ENCODE data around the gene FBRS. TPM values are rescaled to one million over a fixed set of nuclear protein-coding genes. Genes with fewer than 3 reads are reported as not detected.
A peak's percentile ranks its signal among the peaks of the same experiment; 100 is the strongest.

FBRS gene
- total and polyA plus RNA-seq, 2 of the 13 experiments (the other 11 are each of a cell fraction or from before 2014, with no cell fraction given) = 13.7 to 16.2 TPM

DNA sequence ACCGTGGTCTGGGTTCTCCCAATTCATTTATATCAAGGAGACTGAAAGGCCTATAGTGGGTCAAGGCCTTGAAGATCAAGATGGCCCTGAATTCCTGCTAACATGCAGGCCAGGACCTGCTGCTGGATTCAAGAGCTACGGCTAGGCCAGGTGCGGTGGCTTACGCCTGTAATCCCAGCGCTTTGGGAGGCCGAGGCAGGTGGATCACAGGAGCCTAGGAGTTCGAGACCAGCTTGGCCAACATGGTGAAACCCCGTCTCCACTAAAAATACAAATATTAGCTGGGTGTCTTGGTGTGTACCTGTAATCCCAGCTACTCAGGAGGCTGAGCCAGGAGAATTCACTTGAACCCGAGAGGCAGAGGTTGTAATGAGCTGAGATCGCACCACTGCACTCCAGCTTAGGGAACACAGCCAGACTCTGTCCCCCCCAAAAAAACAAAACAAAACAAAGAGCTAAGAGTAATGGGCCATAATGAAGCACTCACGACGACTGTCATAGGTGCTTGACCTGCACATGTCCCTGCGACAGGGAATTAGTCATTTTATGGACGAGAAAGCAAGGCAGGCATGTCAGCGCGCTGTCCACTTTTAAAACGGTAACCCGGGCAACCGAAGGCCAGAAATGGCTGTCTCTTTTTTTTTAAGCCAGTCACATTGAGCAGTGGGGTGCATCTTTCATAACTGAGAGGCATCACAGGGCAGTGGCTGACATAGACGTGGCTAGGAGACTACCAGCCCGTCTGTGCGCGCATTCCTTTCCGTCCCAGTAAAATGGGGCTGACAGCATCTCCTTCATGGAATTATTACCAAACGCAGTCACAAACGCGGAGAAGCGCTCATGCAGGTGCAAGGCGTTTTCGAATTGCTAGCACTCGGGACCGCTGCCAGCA is 1.0 kb upstream of the FBRS start (continued):
- TF ChIP-seq, protein P1, sequence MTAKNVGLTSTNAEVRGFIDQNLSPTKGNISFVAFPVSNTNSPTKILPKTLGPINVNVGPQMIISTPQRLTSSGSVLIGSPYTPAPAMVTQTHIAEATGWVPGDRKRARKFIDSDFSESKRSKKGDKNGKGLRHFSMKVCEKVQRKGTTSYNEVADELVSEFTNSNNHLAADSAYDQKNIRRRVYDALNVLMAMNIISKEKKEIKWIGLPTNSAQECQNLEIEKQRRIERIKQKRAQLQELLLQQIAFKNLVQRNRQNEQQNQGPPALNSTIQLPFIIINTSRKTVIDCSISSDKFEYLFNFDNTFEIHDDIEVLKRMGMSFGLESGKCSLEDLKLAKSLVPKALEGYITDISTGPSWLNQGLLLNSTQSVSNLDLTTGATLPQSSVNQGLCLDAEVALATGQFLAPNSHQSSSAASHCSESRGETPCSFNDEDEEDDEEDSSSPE (CRISPR knock-in tag; IDR thresholded peaks at IDR 0.05) = no peak
- no peak for TF ChIP-seq ELF3 (CRISPR knock-in tag; IDR thresholded peaks at IDR 0.05)
- TF ChIP-seq, protein P2, sequence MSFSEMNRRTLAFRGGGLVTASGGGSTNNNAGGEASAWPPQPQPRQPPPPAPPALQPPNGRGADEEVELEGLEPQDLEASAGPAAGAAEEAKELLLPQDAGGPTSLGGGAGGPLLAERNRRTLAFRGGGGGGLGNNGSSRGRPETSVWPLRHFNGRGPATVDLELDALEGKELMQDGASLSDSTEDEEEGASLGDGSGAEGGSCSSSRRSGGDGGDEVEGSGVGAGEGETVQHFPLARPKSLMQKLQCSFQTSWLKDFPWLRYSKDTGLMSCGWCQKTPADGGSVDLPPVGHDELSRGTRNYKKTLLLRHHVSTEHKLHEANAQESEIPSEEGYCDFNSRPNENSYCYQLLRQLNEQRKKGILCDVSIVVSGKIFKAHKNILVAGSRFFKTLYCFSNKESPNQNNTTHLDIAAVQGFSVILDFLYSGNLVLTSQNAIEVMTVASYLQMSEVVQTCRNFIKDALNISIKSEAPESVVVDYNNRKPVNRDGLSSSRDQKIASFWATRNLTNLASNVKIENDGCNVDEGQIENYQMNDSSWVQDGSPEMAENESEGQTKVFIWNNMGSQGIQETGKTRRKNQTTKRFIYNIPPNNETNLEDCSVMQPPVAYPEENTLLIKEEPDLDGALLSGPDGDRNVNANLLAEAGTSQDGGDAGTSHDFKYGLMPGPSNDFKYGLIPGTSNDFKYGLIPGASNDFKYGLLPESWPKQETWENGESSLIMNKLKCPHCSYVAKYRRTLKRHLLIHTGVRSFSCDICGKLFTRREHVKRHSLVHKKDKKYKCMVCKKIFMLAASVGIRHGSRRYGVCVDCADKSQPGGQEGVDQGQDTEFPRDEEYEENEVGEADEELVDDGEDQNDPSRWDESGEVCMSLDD (CRISPR knock-in tag; IDR thresholded peaks at IDR 0.05; ENCODE audit: borderline replicate concordance) = no peak
- TF ChIP-seq, protein P3, sequence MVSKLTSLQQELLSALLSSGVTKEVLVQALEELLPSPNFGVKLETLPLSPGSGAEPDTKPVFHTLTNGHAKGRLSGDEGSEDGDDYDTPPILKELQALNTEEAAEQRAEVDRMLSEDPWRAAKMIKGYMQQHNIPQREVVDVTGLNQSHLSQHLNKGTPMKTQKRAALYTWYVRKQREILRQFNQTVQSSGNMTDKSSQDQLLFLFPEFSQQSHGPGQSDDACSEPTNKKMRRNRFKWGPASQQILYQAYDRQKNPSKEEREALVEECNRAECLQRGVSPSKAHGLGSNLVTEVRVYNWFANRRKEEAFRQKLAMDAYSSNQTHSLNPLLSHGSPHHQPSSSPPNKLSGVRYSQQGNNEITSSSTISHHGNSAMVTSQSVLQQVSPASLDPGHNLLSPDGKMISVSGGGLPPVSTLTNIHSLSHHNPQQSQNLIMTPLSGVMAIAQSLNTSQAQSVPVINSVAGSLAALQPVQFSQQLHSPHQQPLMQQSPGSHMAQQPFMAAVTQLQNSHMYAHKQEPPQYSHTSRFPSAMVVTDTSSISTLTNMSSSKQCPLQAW (CRISPR knock-in tag; IDR thresholded peaks at IDR 0.05) = no peak
- no peak for TF ChIP-seq ZNF329 (CRISPR knock-in tag; IDR thresholded peaks at IDR 0.05; ENCODE audit: low read depth)
- TF ChIP-seq, protein P4, sequence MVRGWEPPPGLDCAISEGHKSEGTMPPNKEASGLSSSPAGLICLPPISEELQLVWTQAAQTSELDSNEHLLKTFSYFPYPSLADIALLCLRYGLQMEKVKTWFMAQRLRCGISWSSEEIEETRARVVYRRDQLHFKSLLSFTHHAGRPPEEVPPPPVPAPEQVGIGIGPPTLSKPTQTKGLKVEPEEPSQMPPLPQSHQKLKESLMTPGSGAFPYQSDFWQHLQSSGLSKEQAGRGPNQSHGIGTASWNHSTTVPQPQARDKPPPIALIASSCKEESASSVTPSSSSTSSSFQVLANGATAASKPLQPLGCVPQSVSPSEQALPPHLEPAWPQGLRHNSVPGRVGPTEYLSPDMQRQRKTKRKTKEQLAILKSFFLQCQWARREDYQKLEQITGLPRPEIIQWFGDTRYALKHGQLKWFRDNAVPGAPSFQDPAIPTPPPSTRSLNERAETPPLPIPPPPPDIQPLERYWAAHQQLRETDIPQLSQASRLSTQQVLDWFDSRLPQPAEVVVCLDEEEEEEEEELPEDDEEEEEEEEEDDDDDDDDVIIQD (CRISPR knock-in tag; IDR thresholded peaks at IDR 0.05; ENCODE audit: low read depth) = no peak
- no peak for TF ChIP-seq SMC3 (IDR thresholded peaks at IDR 0.05; ENCODE audit: low read length)
- TF ChIP-seq REPIN1 (CRISPR knock-in tag; IDR thresholded peaks at IDR 0.05; ENCODE audit: borderline replicate concordance, low read depth) = no peak
- TF ChIP-seq ZFP36L2 (CRISPR knock-in tag; IDR thresholded peaks at IDR 0.05) = no peak
- TF ChIP-seq ZNF567 (CRISPR knock-in tag; IDR thresholded peaks at IDR 0.05; ENCODE audit: borderline replicate concordance) = peak; percentile 98
- peak; percentile 94 for TF ChIP-seq ZNF446 (CRISPR knock-in tag; IDR thresholded peaks at IDR 0.05)
- TF ChIP-seq KAT7 (CRISPR knock-in tag; IDR thresholded peaks at IDR 0.05; ENCODE audit: borderline replicate concordance) = peak; percentile 18; the same call in 1 of the 2 replicates
- TF ChIP-seq, protein P5, sequence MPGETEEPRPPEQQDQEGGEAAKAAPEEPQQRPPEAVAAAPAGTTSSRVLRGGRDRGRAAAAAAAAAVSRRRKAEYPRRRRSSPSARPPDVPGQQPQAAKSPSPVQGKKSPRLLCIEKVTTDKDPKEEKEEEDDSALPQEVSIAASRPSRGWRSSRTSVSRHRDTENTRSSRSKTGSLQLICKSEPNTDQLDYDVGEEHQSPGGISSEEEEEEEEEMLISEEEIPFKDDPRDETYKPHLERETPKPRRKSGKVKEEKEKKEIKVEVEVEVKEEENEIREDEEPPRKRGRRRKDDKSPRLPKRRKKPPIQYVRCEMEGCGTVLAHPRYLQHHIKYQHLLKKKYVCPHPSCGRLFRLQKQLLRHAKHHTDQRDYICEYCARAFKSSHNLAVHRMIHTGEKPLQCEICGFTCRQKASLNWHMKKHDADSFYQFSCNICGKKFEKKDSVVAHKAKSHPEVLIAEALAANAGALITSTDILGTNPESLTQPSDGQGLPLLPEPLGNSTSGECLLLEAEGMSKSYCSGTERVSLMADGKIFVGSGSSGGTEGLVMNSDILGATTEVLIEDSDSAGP (CRISPR knock-in tag; IDR thresholded peaks at IDR 0.05; ENCODE audit: borderline replicate concordance) = no peak
- TF ChIP-seq KMT2B (CRISPR knock-in tag; IDR thresholded peaks at IDR 0.05) = no peak
- no peak for TF ChIP-seq DMAP1 (CRISPR knock-in tag; IDR thresholded peaks at IDR 0.05)
- 0 out of 2 replicates have a peak, but pooled peaks have one; percentile 15 for TF ChIP-seq KMT2A (CRISPR knock-in tag; IDR thresholded peaks at IDR 0.05)
- TF ChIP-seq ZFP36 (IDR thresholded peaks at IDR 0.05; ENCODE audit: borderline replicate concordance, low read depth, low read length, partially characterized antibody) = no peak
- no peak for TF ChIP-seq SCMH1 (CRISPR knock-in tag; IDR thresholded peaks at IDR 0.05; ENCODE audit: borderline replicate concordance)
- no peak for TF ChIP-seq RXRB (CRISPR knock-in tag; IDR thresholded peaks at IDR 0.05; ENCODE audit: borderline replicate concordance)
- TF ChIP-seq ZNF224 (CRISPR knock-in tag; IDR thresholded peaks at IDR 0.05) = peak; percentile 91; the same call in 1 of the 2 replicates
- TF ChIP-seq KLF12 (CRISPR knock-in tag; IDR thresholded peaks at IDR 0.05; ENCODE audit: borderline replicate concordance) = no peak
